HL-60 (cell line): ENCODE measurements around the gene ATP9B.

Source experiments
- DNase-seq, 2 experiments: peaks; one replicate each; pipeline ENCODE4 v3.0.0-alpha.2; 2010 to 2020; ENCODE audit warnings: low read depth in 1 of 2, low spot score in 1 of 2
- H3K27ac ChIP-seq: fragments of 250-450 bp; sonication (Bioruptor Pico); replicated peaks from 2 replicates; pipeline ENCODE4 v1.5.1; 2020; ENCODE audit warnings: mild to moderate bottlenecking, moderate library complexity
- H3K27me3 ChIP-seq: fragments of 250-450 bp; sonication (Bioruptor Pico); 2 replicates; pipeline ENCODE4 v1.5.1; 2021; ENCODE audit warnings: mild to moderate bottlenecking, moderate library complexity; ENCODE audit not compliant: insufficient read depth, poor library complexity, severe bottlenecking
- H3K4me3 ChIP-seq: replicated peaks from 2 replicates; pipeline ENCODE4 v1.5.1; 2011; ENCODE audit warnings: mild to moderate bottlenecking, control low read depth, low read length; ENCODE audit not compliant: insufficient read depth
- GABPA ChIP-seq: IDR thresholded peaks from 2 replicates; pipeline ENCODE4 v1.6.1; 2012; ENCODE audit warnings: low read depth
- POLR2AphosphoS5 ChIP-seq: IDR thresholded peaks from 2 replicates; pipeline ENCODE4 v1.6.1; 2012; ENCODE audit warnings: low read depth
- SPI1 ChIP-seq: IDR thresholded peaks from 2 replicates; pipeline ENCODE4 v1.6.1; 2012; ENCODE audit warnings: low read depth, mild to moderate bottlenecking, borderline replicate concordance
- TF ChIP-seq, protein P1 (sequence below): IDR thresholded peaks from 2 replicates; pipeline ENCODE4 v1.6.1; 2012; ENCODE audit warnings: low read depth; ENCODE audit not compliant: insufficient replicate concordance
- TF ChIP-seq, protein P2 (sequence below): IDR thresholded peaks from one replicate; pipeline ENCODE4 v1.5.1; 2011; ENCODE audit warnings: low read length, control low read depth, inconsistent platforms; ENCODE audit not compliant: insufficient read depth

The ATP9B gene

DNA sequence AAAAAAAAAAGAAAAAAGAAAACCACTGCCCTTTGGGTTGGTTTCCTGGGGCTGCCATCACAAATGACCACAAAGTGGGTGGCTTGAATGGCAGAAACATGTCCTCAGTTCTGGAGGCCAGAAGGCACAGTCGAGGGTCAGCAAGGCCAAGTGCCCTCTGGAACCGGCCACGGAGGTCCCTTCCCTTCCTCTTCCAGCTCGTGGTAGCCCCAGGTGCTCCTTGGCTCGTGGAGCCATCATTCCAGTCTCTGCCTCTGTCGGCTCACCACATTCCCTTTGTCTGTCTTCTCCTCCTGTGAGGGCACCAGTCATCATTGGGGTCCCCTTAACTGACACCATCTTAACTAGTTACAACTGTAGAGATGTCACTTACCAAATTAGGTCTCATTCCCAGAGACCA, 318.0 kb downstream of the ATP9B start:
- TF ChIP-seq SPI1 = no peak
- TF ChIP-seq GABPA = no peak
- TF ChIP-seq POLR2AphosphoS5 = no peak
- TF ChIP-seq, protein P1, sequence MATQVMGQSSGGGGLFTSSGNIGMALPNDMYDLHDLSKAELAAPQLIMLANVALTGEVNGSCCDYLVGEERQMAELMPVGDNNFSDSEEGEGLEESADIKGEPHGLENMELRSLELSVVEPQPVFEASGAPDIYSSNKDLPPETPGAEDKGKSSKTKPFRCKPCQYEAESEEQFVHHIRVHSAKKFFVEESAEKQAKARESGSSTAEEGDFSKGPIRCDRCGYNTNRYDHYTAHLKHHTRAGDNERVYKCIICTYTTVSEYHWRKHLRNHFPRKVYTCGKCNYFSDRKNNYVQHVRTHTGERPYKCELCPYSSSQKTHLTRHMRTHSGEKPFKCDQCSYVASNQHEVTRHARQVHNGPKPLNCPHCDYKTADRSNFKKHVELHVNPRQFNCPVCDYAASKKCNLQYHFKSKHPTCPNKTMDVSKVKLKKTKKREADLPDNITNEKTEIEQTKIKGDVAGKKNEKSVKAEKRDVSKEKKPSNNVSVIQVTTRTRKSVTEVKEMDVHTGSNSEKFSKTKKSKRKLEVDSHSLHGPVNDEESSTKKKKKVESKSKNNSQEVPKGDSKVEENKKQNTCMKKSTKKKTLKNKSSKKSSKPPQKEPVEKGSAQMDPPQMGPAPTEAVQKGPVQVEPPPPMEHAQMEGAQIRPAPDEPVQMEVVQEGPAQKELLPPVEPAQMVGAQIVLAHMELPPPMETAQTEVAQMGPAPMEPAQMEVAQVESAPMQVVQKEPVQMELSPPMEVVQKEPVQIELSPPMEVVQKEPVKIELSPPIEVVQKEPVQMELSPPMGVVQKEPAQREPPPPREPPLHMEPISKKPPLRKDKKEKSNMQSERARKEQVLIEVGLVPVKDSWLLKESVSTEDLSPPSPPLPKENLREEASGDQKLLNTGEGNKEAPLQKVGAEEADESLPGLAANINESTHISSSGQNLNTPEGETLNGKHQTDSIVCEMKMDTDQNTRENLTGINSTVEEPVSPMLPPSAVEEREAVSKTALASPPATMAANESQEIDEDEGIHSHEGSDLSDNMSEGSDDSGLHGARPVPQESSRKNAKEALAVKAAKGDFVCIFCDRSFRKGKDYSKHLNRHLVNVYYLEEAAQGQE = no peak
- TF ChIP-seq, protein P2, sequence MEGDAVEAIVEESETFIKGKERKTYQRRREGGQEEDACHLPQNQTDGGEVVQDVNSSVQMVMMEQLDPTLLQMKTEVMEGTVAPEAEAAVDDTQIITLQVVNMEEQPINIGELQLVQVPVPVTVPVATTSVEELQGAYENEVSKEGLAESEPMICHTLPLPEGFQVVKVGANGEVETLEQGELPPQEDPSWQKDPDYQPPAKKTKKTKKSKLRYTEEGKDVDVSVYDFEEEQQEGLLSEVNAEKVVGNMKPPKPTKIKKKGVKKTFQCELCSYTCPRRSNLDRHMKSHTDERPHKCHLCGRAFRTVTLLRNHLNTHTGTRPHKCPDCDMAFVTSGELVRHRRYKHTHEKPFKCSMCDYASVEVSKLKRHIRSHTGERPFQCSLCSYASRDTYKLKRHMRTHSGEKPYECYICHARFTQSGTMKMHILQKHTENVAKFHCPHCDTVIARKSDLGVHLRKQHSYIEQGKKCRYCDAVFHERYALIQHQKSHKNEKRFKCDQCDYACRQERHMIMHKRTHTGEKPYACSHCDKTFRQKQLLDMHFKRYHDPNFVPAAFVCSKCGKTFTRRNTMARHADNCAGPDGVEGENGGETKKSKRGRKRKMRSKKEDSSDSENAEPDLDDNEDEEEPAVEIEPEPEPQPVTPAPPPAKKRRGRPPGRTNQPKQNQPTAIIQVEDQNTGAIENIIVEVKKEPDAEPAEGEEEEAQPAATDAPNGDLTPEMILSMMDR = no peak
- Histone ChIP-seq H3K27ac (no peak overlapping the region), H3K27me3 (no peaks in the 10 kb centered on the region), H3K4me3 (no peak overlapping the region)
- DNase-seq = no peak

DNA sequence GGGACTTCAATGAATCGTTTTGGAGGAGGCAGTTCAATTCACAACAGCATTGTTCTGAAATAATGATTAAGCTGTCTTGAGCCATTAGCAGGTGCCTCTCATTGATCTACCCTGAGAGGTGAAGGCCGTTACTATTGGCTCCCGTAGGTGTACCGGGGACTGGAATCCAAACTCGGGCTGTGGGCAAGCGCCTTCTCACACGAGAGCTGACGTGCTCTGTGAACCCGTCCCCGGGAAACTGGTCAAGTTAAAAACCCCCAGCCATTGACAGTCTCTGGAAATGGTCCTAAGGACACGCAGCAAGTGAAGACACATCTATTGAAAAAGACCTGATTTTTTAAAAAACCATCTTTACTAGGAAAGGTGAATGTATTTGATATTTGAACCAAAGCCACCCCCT, 318.4 kb downstream of the ATP9B start:
- TF ChIP-seq POLR2AphosphoS5 = no peak
- TF ChIP-seq SPI1 = no peak
- TF ChIP-seq, protein P1 = no peak
- no peak for TF ChIP-seq GABPA
- TF ChIP-seq, protein P2 = no peak
- DNase-seq = no peak
- Histone ChIP-seq H3K27me3 (no peaks in the 10 kb centered on the region), H3K27ac (no peak overlapping the region), H3K4me3 (no peak overlapping the region)

DNA sequence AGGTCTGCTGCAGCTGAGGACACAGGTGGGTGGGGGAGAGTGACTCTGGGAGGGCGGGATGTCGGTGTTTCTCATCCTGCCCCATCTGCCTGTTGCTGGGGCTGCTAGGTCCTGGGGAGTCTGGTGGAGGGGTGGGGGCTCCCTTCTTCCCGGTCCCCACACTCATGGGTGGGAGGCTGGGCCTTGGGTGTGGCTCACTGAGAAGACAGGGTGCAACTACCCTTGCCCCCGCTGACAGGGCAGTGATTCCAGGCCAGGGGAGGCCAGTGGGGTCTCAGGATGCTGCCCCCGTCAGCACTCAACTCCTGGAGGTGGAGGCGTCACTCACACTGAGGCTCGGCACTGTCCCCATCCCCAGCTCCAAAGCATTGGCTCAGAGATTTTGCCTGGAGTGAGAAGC, 318.8 kb downstream of the ATP9B start:
- H3K4me3 ChIP-seq = no peak overlapping the region

More for the DNA sequence above, 318.8 kb downstream of the ATP9B start:
- TF ChIP-seq SPI1 (no peak), GABPA (no peak), POLR2AphosphoS5 (no peak)
- TF ChIP-seq, protein P1 = no peak
- TF ChIP-seq, protein P2 = no peak
- Histone ChIP-seq H3K27ac (no peak overlapping the region), H3K27me3 (peaks cover 3% of the 10 kb centered on the region)
- DNase-seq = no peak
